NB4 (cell line): Measurements from ENCODE around the gene RNF183.
A peak's percentile ranks its signal among the peaks of the same experiment; 100 is the strongest.

Experiments
- DNase-seq: peaks from one replicate; pipeline ENCODE4 v3.0.0; 2010; ENCODE audit warnings: low read depth
- H3K4me3 ChIP-seq: one replicate; pipeline ENCODE4 v1.5.1; 2011; ENCODE audit warnings: mild to moderate bottlenecking, low read depth, low read length, moderate library complexity
- MAX ChIP-seq: IDR thresholded peaks from 2 replicates; pipeline ENCODE4 v1.6.1; 2011; ENCODE audit warnings: low read depth, low read length
- MYC ChIP-seq: IDR thresholded peaks from 2 replicates; pipeline ENCODE4 v1.6.1; 2011; ENCODE audit warnings: low read depth, low read length
- POLR2A ChIP-seq: IDR thresholded peaks from 2 replicates; pipeline ENCODE4 v1.6.1; 2011; ENCODE audit warnings: mild to moderate bottlenecking; ENCODE audit not compliant: insufficient read length; ENCODE audit errors: extremely low read depth
- TF ChIP-seq, protein P1 (sequence below): IDR thresholded peaks from one replicate; pipeline ENCODE4 v1.5.1; 2012; ENCODE audit warnings: low read depth, low read length

Gene RNF183

GRCh38 chr9:113349445-113350094 is 46.4 kb upstream of the RNF183 start, which contains the start of gene BSPRY:
Gene BSPRY (plus strand): TSS chr9:113349541. CDS start chr9:113349580, 39 bp downstream.
- TF ChIP-seq, protein P1, sequence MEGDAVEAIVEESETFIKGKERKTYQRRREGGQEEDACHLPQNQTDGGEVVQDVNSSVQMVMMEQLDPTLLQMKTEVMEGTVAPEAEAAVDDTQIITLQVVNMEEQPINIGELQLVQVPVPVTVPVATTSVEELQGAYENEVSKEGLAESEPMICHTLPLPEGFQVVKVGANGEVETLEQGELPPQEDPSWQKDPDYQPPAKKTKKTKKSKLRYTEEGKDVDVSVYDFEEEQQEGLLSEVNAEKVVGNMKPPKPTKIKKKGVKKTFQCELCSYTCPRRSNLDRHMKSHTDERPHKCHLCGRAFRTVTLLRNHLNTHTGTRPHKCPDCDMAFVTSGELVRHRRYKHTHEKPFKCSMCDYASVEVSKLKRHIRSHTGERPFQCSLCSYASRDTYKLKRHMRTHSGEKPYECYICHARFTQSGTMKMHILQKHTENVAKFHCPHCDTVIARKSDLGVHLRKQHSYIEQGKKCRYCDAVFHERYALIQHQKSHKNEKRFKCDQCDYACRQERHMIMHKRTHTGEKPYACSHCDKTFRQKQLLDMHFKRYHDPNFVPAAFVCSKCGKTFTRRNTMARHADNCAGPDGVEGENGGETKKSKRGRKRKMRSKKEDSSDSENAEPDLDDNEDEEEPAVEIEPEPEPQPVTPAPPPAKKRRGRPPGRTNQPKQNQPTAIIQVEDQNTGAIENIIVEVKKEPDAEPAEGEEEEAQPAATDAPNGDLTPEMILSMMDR, result no peak
- TF ChIP-seq MAX (no peak), POLR2A (no peak), MYC (no peak)
- peak; percentile 40 for DNase-seq
- H3K4me3 ChIP-seq, result peak within 1 kb of the TSS; percentile 28

GRCh38 chr9:113349066-113349444 is 45.9 kb upstream of the RNF183 start:
- TF ChIP-seq, protein P1, result no peak
- no peak for TF ChIP-seq POLR2A
- TF ChIP-seq MYC, result no peak
- TF ChIP-seq MAX, result no peak
- no peak overlapping the region for H3K4me3 ChIP-seq
- DNase-seq, result peak; percentile 17

DNA sequence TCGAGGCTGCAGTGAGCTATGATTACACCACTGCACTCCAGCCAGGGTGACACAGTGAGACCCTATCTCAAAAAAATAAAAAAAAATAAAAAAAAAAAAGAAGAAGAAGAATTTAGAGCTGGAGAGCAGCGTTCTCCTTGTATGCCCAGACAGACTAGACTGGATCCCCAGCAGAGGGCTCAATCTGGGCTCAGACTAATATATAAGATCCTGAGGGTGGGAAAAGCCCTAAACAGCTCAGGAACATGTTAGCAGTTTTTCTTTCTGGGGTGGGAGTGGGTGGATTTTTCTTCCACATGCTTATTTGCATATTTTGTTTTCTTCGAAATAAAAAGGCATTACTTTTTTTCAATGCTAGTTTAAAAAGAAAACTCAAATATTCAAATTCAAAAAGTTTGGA is 45.3 kb upstream of the RNF183 start:
- no peak for TF ChIP-seq MAX
- no peak for TF ChIP-seq POLR2A
- TF ChIP-seq, protein P1, result no peak
- no peak for TF ChIP-seq MYC
- H3K4me3 ChIP-seq, result no peak overlapping the region
- no peak for DNase-seq

DNA sequence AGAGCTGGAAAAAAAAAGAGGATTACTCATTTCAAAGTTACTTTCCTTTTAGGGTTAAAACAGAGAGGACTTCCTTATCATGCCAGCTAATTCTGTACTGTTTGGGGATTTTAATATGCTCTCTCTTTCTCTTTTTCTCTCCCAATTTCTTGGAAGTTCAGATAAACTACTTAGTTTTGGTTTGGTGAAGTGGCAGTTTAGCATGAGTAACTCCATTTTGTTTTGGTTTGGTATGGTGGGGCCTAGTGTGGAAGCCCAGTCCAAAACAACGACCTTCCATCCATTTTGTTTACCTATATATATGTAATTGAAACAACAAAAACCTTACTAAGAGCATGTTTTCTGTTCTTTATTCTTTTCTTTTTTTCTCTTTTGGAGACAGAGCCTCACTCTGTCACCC is 42.5 kb upstream of the RNF183 start:
- DNase-seq, result no peak
- TF ChIP-seq POLR2A (no peak), MYC (no peak), MAX (no peak)
- TF ChIP-seq, protein P1, result no peak
- no peak overlapping the region for H3K4me3 ChIP-seq

- TF ChIP-seq MAX (no peak), POLR2A (no peak), MYC (no peak)
- TF ChIP-seq, protein P1, result no peak
- DNase-seq, result no peak
Measured at GRCh38 chr9:113345190-113345589, 42.0 kb upstream of the RNF183 start.

More at GRCh38 chr9:113345190-113345589, 42.0 kb upstream of the RNF183 start:
- no peak overlapping the region for H3K4me3 ChIP-seq
